H1 (cell line): Measurements from ENCODE around the gene USP8. TPM values are rescaled to one million over a fixed set of nuclear protein-coding genes. Genes with fewer than 3 reads are reported as not detected.

Source experiments
- CTCF ChIA-PET: fragments of 300-600 bp; sonication (Branson Sonifier 250); formaldehyde crosslinking; loops from one replicate; lab custom pipeline; 2021; ENCODE audit not compliant: partially characterized antibody; lab: Charles Lee
- POLR2A ChIA-PET: fragments of 300-600 bp; sonication (Branson Sonifier 250); formaldehyde crosslinking; loops from one replicate; lab custom pipeline; 2021; ENCODE audit warnings: inconsistent platforms; ENCODE audit not compliant: partially characterized antibody; lab: Charles Lee
- DNase-seq, 2 experiments: peaks; one replicate each; pipeline versions ENCODE4 v3.0.0 to v3.0.0-alpha.2; 2010 to 2022; ENCODE audit warnings: low spot score in 2 of 2, low read depth in 1 of 2, mixed read lengths in 1 of 2
- FAIRE-seq: peaks from 2 replicates; lab custom pipeline; 2011; peaks lifted over from hg19 to GRCh38; lab: Jason Lieb, UNC
- H2AFZ ChIP-seq: 2 replicates; pipeline ENCODE4 v1.8.1; 2012; ENCODE audit warnings: low read length, inconsistent platforms
- H2AK5ac ChIP-seq: 2 replicates; pipeline ENCODE4 v1.6.1; 2013; ENCODE audit warnings: low read depth, low read length
- H2BK120ac ChIP-seq: replicated peaks from 2 replicates; pipeline ENCODE3; 2013; ENCODE audit warnings: low read depth, low read length, inconsistent platforms
- H2BK12ac ChIP-seq: 2 replicates; pipeline ENCODE4 v1.6.1; 2013; ENCODE audit warnings: low read depth, low read length
- H2BK15ac ChIP-seq: 2 replicates; pipeline ENCODE4 v1.6.1; 2013; ENCODE audit warnings: low read length
- H2BK20ac ChIP-seq: 2 replicates; pipeline ENCODE4 v1.6.1; 2013; ENCODE audit warnings: low read length
- H2BK5ac ChIP-seq: 2 replicates; pipeline ENCODE4 v1.6.1; 2013; ENCODE audit warnings: low read depth, low read length
- H3K14ac ChIP-seq: 2 replicates; pipeline ENCODE4 v1.6.1; 2013; ENCODE audit warnings: inconsistent platforms; ENCODE audit not compliant: insufficient read length
- H3K18ac ChIP-seq: 2 replicates; pipeline ENCODE4 v1.6.1; 2013; ENCODE audit warnings: low read length; ENCODE audit errors: extremely low read depth
- H3K23ac ChIP-seq: 2 replicates; pipeline ENCODE4 v1.6.1; 2013; ENCODE audit warnings: inconsistent platforms; ENCODE audit not compliant: insufficient read length
- H3K23me2 ChIP-seq: 2 replicates; pipeline ENCODE4 v1.6.1; 2013; ENCODE audit warnings: low read depth, low read length
- H3K27ac ChIP-seq: 2 replicates; pipeline ENCODE4 v1.6.1; 2011; ENCODE audit warnings: low read depth, low read length, inconsistent platforms
- H3K27me3 ChIP-seq, 4 experiments: replicated peaks in 1 of 4; 1 replicate in 1 of 4; 2 replicates in 3 of 4; pipeline versions ENCODE4 v1.6.1 to v1.8.1; 2011 to 2013; ENCODE audit warnings: low read length in 3 of 4, mild to moderate bottlenecking in 3 of 4, inconsistent platforms in 2 of 4, mixed read lengths in 2 of 4, moderate library complexity in 1 of 4; ENCODE audit not compliant: control insufficient read depth in 3 of 4, insufficient read depth in 3 of 4; ENCODE audit errors: extremely low read depth in 1 of 4
- H3K36me3 ChIP-seq, 4 experiments: 2 replicates each; pipeline versions ENCODE4 v1.6.1 to v1.8.1; 2011 to 2013; ENCODE audit warnings: mild to moderate bottlenecking in 4 of 4, low read length in 3 of 4, moderate library complexity in 2 of 4, control low read depth in 1 of 4, inconsistent platforms in 1 of 4; ENCODE audit not compliant: insufficient read depth in 4 of 4, control insufficient read depth in 2 of 4
- H3K4ac ChIP-seq: replicated peaks from 2 replicates; pipeline ENCODE3; 2013; ENCODE audit warnings: low read length, low read depth, mixed read lengths, inconsistent platforms; ENCODE audit not compliant: insufficient read length
- H3K4me1 ChIP-seq, 4 experiments: replicated peaks in 1 of 4; 1 replicate in 1 of 4; 2 replicates in 3 of 4; pipeline versions ENCODE4 v1.6.1 to v1.8.1; 2011 to 2013; ENCODE audit warnings: low read length in 3 of 4, inconsistent platforms in 2 of 4, mixed read lengths in 1 of 4; ENCODE audit not compliant: insufficient read depth in 4 of 4, control insufficient read depth in 3 of 4
- H3K4me2 ChIP-seq, 2 experiments: 2 replicates each; pipeline versions ENCODE4 v1.6.1 to v1.8.1; 2011 to 2013; ENCODE audit warnings: low read depth in 2 of 2, low read length in 2 of 2, control low read depth in 1 of 2, inconsistent platforms in 1 of 2, mild to moderate bottlenecking in 1 of 2; ENCODE audit not compliant: insufficient read depth in 1 of 2
- H3K4me3 ChIP-seq, 4 experiments: fragments of 200-600, 300-600 bp in 1 of 4; sonication (generic), shearing (Covaris generic), sonication (Bioruptor Twin) in 1 of 4; 2 replicates each; pipeline versions ENCODE4 v1.5.1 to v1.8.1; 2011 to 2016; ENCODE audit warnings: low read length in 4 of 4, low read depth in 3 of 4, control low read depth in 2 of 4, inconsistent platforms in 2 of 4, mild to moderate bottlenecking in 2 of 4, mixed read lengths in 1 of 4, moderate library complexity in 1 of 4; ENCODE audit not compliant: insufficient read depth in 2 of 4; ENCODE audit errors: extremely low read depth in 1 of 4
- H3K56ac ChIP-seq: replicated peaks from 2 replicates; pipeline ENCODE3; 2013; ENCODE audit warnings: low read depth, mild to moderate bottlenecking, mixed read lengths, low read length, inconsistent platforms; ENCODE audit not compliant: insufficient read length
- H3K79me1 ChIP-seq: 2 replicates; pipeline ENCODE4 v1.6.1; 2013; ENCODE audit warnings: low read depth, low read length, control low read depth
- H3K79me2 ChIP-seq, 2 experiments: 2 replicates each; pipeline versions ENCODE4 v1.6.1 to v1.8.1; 2012 to 2013; ENCODE audit warnings: low read length in 2 of 2, mild to moderate bottlenecking in 2 of 2, inconsistent platforms in 1 of 2; ENCODE audit not compliant: insufficient read depth in 2 of 2, control insufficient read depth in 1 of 2
- H3K9ac ChIP-seq, 4 experiments: replicated peaks in 1 of 4; 1 replicate in 1 of 4; 2 replicates in 3 of 4; pipeline versions ENCODE4 v1.6.1 to v1.8.1; 2011 to 2013; ENCODE audit warnings: low read depth in 3 of 4, low read length in 3 of 4, control low read depth in 2 of 4, mild to moderate bottlenecking in 2 of 4, moderate library complexity in 2 of 4, inconsistent platforms in 1 of 4; ENCODE audit errors: extremely low read depth in 1 of 4
- H3K9me3 ChIP-seq, 2 experiments: 2 replicates each; pipeline versions ENCODE4 v1.6.1 to v1.8.1; 2012 to 2013; ENCODE audit warnings: mild to moderate bottlenecking in 2 of 2, moderate library complexity in 2 of 2, control low read depth in 1 of 2, inconsistent platforms in 1 of 2, low read depth in 1 of 2, low read length in 1 of 2, mixed read lengths in 1 of 2; ENCODE audit not compliant: insufficient read depth in 2 of 2
- H4K20me1 ChIP-seq, 2 experiments: replicated peaks in 1 of 2; 2 replicates each; pipeline versions ENCODE3 to v1.8.1; 2011 to 2013; ENCODE audit warnings: inconsistent platforms in 2 of 2, low read length in 2 of 2, mild to moderate bottlenecking in 1 of 2; ENCODE audit not compliant: insufficient read depth in 2 of 2, control insufficient read depth in 1 of 2
- H4K5ac ChIP-seq: 2 replicates; pipeline ENCODE4 v1.6.1; 2013; ENCODE audit warnings: low read length, low read depth, mixed read lengths, inconsistent platforms; ENCODE audit not compliant: insufficient read length
- H4K8ac ChIP-seq: 2 replicates; pipeline ENCODE4 v1.8.0; 2013; ENCODE audit warnings: mild to moderate bottlenecking, moderate library complexity, low read length, inconsistent platforms; ENCODE audit not compliant: insufficient read depth; ENCODE audit errors: extremely low read depth
- H4K91ac ChIP-seq: replicated peaks from 2 replicates; pipeline ENCODE3; 2013; ENCODE audit warnings: low read length, mixed read lengths, inconsistent platforms; ENCODE audit not compliant: insufficient read length
- ATF2 ChIP-seq: IDR thresholded peaks from 2 replicates; pipeline ENCODE4 v1.6.1; 2012; ENCODE audit warnings: low read length, inconsistent platforms
- EGR1 ChIP-seq: IDR thresholded peaks from 2 replicates; pipeline ENCODE4 v1.6.1; 2011; ENCODE audit warnings: low read depth, low read length, borderline replicate concordance
- FOSL1 ChIP-seq: IDR thresholded peaks from 2 replicates; pipeline ENCODE4 v1.6.1; 2011; ENCODE audit warnings: mild to moderate bottlenecking, low read depth, low read length, moderate library complexity; ENCODE audit not compliant: insufficient read depth
- HDAC2 ChIP-seq, 2 experiments: fragments of 300-600 bp in 1 of 2; sonication (generic) in 1 of 2; IDR thresholded peaks; 2 replicates each; pipeline ENCODE4 v1.6.1; 2011 to 2012; ENCODE audit warnings: low read depth in 2 of 2, low read length in 2 of 2, mild to moderate bottlenecking in 2 of 2, moderate library complexity in 2 of 2, borderline replicate concordance in 1 of 2, inconsistent platforms in 1 of 2
- PHF8 ChIP-seq: fragments of 200-600 bp; sonication (generic); conservative IDR thresholded peaks from 2 replicates; pipeline ENCODE4 v1.7.1; 2012; ENCODE audit warnings: low read depth, mild to moderate bottlenecking, inconsistent platforms, low read length, moderate library complexity
- POLR2A ChIP-seq, 2 experiments: IDR thresholded peaks; 1 replicate in 1 of 2; 2 replicates in 1 of 2; pipeline ENCODE4 v1.6.1; 2011; ENCODE audit warnings: low read depth in 2 of 2, low read length in 2 of 2, mild to moderate bottlenecking in 2 of 2; ENCODE audit errors: control extremely low read depth in 1 of 2
- POU5F1 ChIP-seq: IDR thresholded peaks from 2 replicates; pipeline ENCODE4 v1.6.1; 2011; ENCODE audit warnings: low read depth, mild to moderate bottlenecking, low read length, moderate library complexity
- SIN3A ChIP-seq, 2 experiments: IDR thresholded peaks in 1 of 2; conservative IDR thresholded peaks in 1 of 2; 2 replicates each; pipeline ENCODE4 v1.6.1; 2011 to 2012; ENCODE audit warnings: low read length in 2 of 2, improper control_type of control experiment in 1 of 2, low read depth in 1 of 2, mild to moderate bottlenecking in 1 of 2
- SP1 ChIP-seq: IDR thresholded peaks from 2 replicates; pipeline ENCODE4 v1.6.1; 2011; ENCODE audit warnings: low read depth, low read length
- SUZ12 ChIP-seq: fragments of 200-600 bp; sonication (generic); IDR thresholded peaks from 2 replicates; pipeline ENCODE4 v1.6.1; 2012; ENCODE audit warnings: mild to moderate bottlenecking, inconsistent platforms, low read length, moderate library complexity, mixed read lengths
- ZNF274 ChIP-seq: IDR thresholded peaks from 2 replicates; pipeline ENCODE4 v1.7.0; 2012; ENCODE audit warnings: low read length, borderline replicate concordance; ENCODE audit errors: extremely low read depth
- polyA plus RNA-seq, 7 experiments: library from polyadenylated mRNA; depleted of rRNA in 3 of 7; stranded (reverse) in 5 of 7; unstranded in 2 of 7; fragments of >200 nt in 5 of 7; fragments of 200-250 nt in 2 of 7; gene quantifications; 1 replicate in 5 of 7; 2 replicates in 1 of 7; 4 replicates in 1 of 7; pipeline versions ENCODE4 v1.2.1 to v1.2.3, GENCODE V29; 2011 to 2013; ENCODE audit warnings: missing spikeins in 2 of 7, mixed read lengths in 2 of 7
- total RNA-seq: library from RNA; stranded (reverse); fragmentation: NEBNext Ultra II Directional; extraction: Animal tissue kit (Norgen Biotek cat#: 25700); gene quantifications from 2 replicates; pipeline ENCODE4 v1.2.1, GENCODE V29; 2021
- TF ChIP-seq, protein P1 (sequence below): IDR thresholded peaks from 2 replicates; pipeline ENCODE4 v1.6.1; 2011; ENCODE audit warnings: low read depth, mild to moderate bottlenecking, low read length; ENCODE audit not compliant: insufficient read depth

Gene USP8
- total and polyA plus RNA-seq, 2 of the 8 experiments (the other 6 are each of a cell fraction or from before 2014, with no cell fraction given): 19.9 to 66.2 TPM

DNA sequence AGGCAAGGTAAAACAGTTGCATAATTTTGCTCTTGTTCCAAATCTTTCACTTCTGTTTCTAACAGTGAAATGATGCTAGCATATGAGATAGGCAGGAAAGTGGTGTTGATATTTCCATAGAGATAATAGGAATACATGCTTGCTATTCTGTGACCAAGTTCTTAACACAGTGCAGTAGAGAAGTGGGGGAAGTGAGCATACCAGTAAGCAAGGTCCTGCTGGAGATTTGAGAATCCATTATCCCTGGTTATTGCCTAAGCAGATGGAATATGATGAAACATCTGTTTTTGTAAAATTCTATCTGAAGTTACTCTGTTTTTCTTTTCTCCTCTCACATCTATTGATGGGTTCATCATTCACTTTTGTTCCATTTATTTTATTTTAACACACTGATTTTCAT is 28.7 kb downstream of the USP8 start:
- no peak overlapping the region for H4K91ac ChIP-seq
- H3K27me3 ChIP-seq: no peaks in the 10 kb centered on the region
- H3K4me2 ChIP-seq: no peak overlapping the region
- H3K9me3 ChIP-seq: no peaks in the 10 kb centered on the region
- no peaks in the 10 kb centered on the region for H3K23me2 ChIP-seq
- no peak overlapping the region for H3K4ac ChIP-seq
- DNase-seq (no peak), FAIRE-seq (no peak)
- H3K18ac ChIP-seq: no peak overlapping the region
- no peaks in the 10 kb centered on the region; a peak in 2 of 7 replicates for H3K4me1 ChIP-seq
- no peak overlapping the region for H3K27ac ChIP-seq
- ChIA-PET POLR2A (no interaction called here), CTCF (no interaction called here)
- H3K79me1 ChIP-seq: no peaks in the 10 kb centered on the region
- peaks cover 0 to 23% (median 0%) of the 10 kb centered on the region in 4 experiments; a peak in 1 of 8 replicates for H3K36me3 ChIP-seq
- H2BK20ac ChIP-seq: no peak overlapping the region
- H4K20me1 ChIP-seq: no peaks in the 10 kb centered on the region
- no peak overlapping the region for H3K9ac ChIP-seq
- no peak overlapping the region for H2BK5ac ChIP-seq
- no peak overlapping the region for H3K4me3 ChIP-seq
- H2BK120ac ChIP-seq: no peak overlapping the region
- H4K5ac ChIP-seq: no peak overlapping the region
- TF ChIP-seq, protein P1, sequence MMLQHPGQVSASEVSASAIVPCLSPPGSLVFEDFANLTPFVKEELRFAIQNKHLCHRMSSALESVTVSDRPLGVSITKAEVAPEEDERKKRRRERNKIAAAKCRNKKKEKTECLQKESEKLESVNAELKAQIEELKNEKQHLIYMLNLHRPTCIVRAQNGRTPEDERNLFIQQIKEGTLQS: no peak
- TF ChIP-seq POU5F1 (no peak), SP1 (no peak), SIN3A (conservative IDR thresholded peaks at IDR 0.05 in 1 of 2, IDR thresholded peaks at IDR 0.05 in 1 of 2; ENCODE audit: low read depth in 1 of 2, low read length in 2 of 2) (no peak), HDAC2 (IDR thresholded peaks at IDR 0.05; ENCODE audit: borderline replicate concordance in 1 of 2, low read depth in 2 of 2, low read length in 2 of 2) (no peak), EGR1 (no peak), ATF2 (no peak), PHF8 (no peak), POLR2A (IDR thresholded peaks at IDR 0.05; ENCODE audit: control extremely low read depth in 1 of 2, low read depth in 2 of 2, low read length in 2 of 2) (no peak), FOSL1 (no peak), ZNF274 (no peak), SUZ12 (no peak)
- H3K56ac ChIP-seq: no peak overlapping the region
- H2AK5ac ChIP-seq: no peak overlapping the region
- no peak overlapping the region for H3K23ac ChIP-seq
- no peak overlapping the region for H3K14ac ChIP-seq
- no peak overlapping the region for H2BK12ac ChIP-seq
- no peak overlapping the region for H4K8ac ChIP-seq
- H2BK15ac ChIP-seq: no peak overlapping the region
- no peak overlapping the region for H2AFZ ChIP-seq
- no peaks in the 10 kb centered on the region for H3K79me2 ChIP-seq
